Neural cell (in vitro differentiated cells): ENCODE measurements around the gene C1QTNF8. TPM values are rescaled to one million over a fixed set of nuclear protein-coding genes. Genes with fewer than 3 reads are reported as not detected.

ENCODE experiments used
- H2AFZ ChIP-seq: fragments of 200-600, 300-800 bp; sonication (generic), shearing (Covaris generic); 2 replicates; pipeline ENCODE4 v1.6.0; 2014; ENCODE audit warnings: low read depth, mild to moderate bottlenecking, antibody characterized with exemption, low read length, moderate library complexity
- H3F3A ChIP-seq: fragments of 200-600 bp; shearing (Covaris generic); 2 replicates; pipeline ENCODE4 v1.6.1; 2016; ENCODE audit warnings: mild to moderate bottlenecking, moderate library complexity, mixed read lengths, antibody characterized with exemption, low read length; ENCODE audit not compliant: insufficient read depth, poor library complexity, severe bottlenecking
- H3K27ac ChIP-seq: fragments of 200-600, 300-800 bp; sonication (generic), shearing (Covaris generic); 2 replicates; pipeline ENCODE4 v1.5.1; 2014; ENCODE audit warnings: mild to moderate bottlenecking, low read length, moderate library complexity
- H3K27me3 ChIP-seq: fragments of 300-800, 200-600 bp; sonication (generic), shearing (Covaris generic); 2 replicates; pipeline ENCODE4 v1.6.0; 2014; ENCODE audit warnings: mild to moderate bottlenecking, low read depth, low read length, moderate library complexity; ENCODE audit not compliant: insufficient read depth
- H3K36me3 ChIP-seq: fragments of 300-800, 200-600 bp; sonication (generic), shearing (Covaris generic); 2 replicates; pipeline ENCODE4 v1.5.1; 2014; ENCODE audit warnings: mild to moderate bottlenecking, antibody characterized with exemption, low read length, moderate library complexity; ENCODE audit not compliant: insufficient read depth
- H3K4me2 ChIP-seq: fragments of 300-800, 200-600 bp; sonication (generic), shearing (Covaris generic); 2 replicates; pipeline ENCODE4 v1.6.0; 2014; ENCODE audit warnings: mild to moderate bottlenecking, low read length
- H3K4me3 ChIP-seq: fragments of 300-800, 200-600 bp; sonication (generic), shearing (Covaris generic); 2 replicates; pipeline ENCODE4 v1.5.1; 2014; ENCODE audit warnings: mild to moderate bottlenecking, low read length, moderate library complexity
- H3K79me2 ChIP-seq: fragments of 200-600 bp; shearing (Covaris generic); replicated peaks from 2 replicates; pipeline ENCODE4 v1.6.0; 2014; ENCODE audit warnings: mild to moderate bottlenecking, low read length, moderate library complexity; ENCODE audit not compliant: insufficient read depth
- H3K9ac ChIP-seq: fragments of 300-800, 200-600 bp; sonication (generic), shearing (Covaris generic); 2 replicates; pipeline ENCODE4 v1.6.1; 2016; ENCODE audit warnings: mild to moderate bottlenecking, low read length, mixed read lengths
- H3K9me2 ChIP-seq: fragments of 200-600 bp; shearing (Covaris generic); 2 replicates; pipeline ENCODE4 v1.6.1; 2016; ENCODE audit warnings: mild to moderate bottlenecking, low read length, mixed read lengths; ENCODE audit not compliant: insufficient read depth
- H3K9me3 ChIP-seq: fragments of 200-600, 300-800 bp; sonication (generic), shearing (Covaris generic); 2 replicates; pipeline ENCODE4 v1.6.1; 2016; ENCODE audit warnings: mild to moderate bottlenecking, mixed run types, low read length, moderate library complexity, mixed read lengths
- H4K20me1 ChIP-seq: fragments of 200-600 bp; shearing (Covaris generic); 2 replicates; pipeline ENCODE4 v1.6.1; 2016; ENCODE audit warnings: mild to moderate bottlenecking, mixed run types; ENCODE audit not compliant: insufficient read depth
- EP300 ChIP-seq: fragments of 450-650 bp; conservative IDR thresholded peaks from 2 replicates; pipeline ENCODE4 v1.6.1; 2014; ENCODE audit warnings: antibody characterized with exemption, mild to moderate bottlenecking, moderate library complexity; ENCODE audit not compliant: poor library complexity, severe bottlenecking
- EZH2 ChIP-seq: fragments of 200-600, 300-800 bp; shearing (Covaris generic), sonication (generic); IDR thresholded peaks from 2 replicates; pipeline ENCODE4 v1.6.1; 2014; ENCODE audit warnings: antibody characterized with exemption, low read length, borderline replicate concordance, mild to moderate bottlenecking; ENCODE audit not compliant: insufficient read depth, poor library complexity, severe bottlenecking
- MXI1 ChIP-seq: fragments of 450-650 bp; conservative IDR thresholded peaks from 2 replicates; pipeline ENCODE4 v1.6.1; 2014; ENCODE audit warnings: antibody characterized with exemption, mild to moderate bottlenecking; ENCODE audit not compliant: poor library complexity, severe bottlenecking
- POLR2AphosphoS5 ChIP-seq: IDR thresholded peaks from 2 replicates; pipeline ENCODE4 v1.6.1; 2012
- RAD21 ChIP-seq: fragments of 450-650 bp; conservative IDR thresholded peaks from 2 replicates; pipeline ENCODE4 v1.6.1; 2014; ENCODE audit warnings: antibody characterized with exemption, mild to moderate bottlenecking, moderate library complexity
- REST ChIP-seq: IDR thresholded peaks from 2 replicates; pipeline ENCODE4 v1.6.1; 2012; ENCODE audit warnings: borderline replicate concordance
- SMC3 ChIP-seq: fragments of 450-650 bp; conservative IDR thresholded peaks from 2 replicates; pipeline ENCODE4 v1.6.1; 2014; ENCODE audit warnings: antibody characterized with exemption, mild to moderate bottlenecking, moderate library complexity; ENCODE audit not compliant: poor library complexity
- TAF1 ChIP-seq: IDR thresholded peaks from 2 replicates; pipeline ENCODE4 v1.6.1; 2012; ENCODE audit warnings: low read depth
- polyA plus RNA-seq: library from polyadenylated mRNA; depleted of rRNA; stranded (reverse); fragments of >200 nt; gene quantifications from 2 replicates; pipeline ENCODE4 v1.2.3, GENCODE V29; 2014
- TF ChIP-seq, protein P1 (sequence below): fragments of 450-650 bp; IDR thresholded peaks from 2 replicates; pipeline ENCODE4 v1.5.1; 2014; ENCODE audit warnings: antibody characterized with exemption, mild to moderate bottlenecking, moderate library complexity; ENCODE audit not compliant: poor library complexity, severe bottlenecking

The C1QTNF8 gene
- polyA plus RNA-seq, 1 donor from 2014 or later = 0.79 TPM

GRCh38 chr16:1091992-1092552 lies 4.0 kb downstream of the C1QTNF8 start:
- TF ChIP-seq SMC3 (no peak), RAD21 (no peak), POLR2AphosphoS5 (no peak), REST (no peak), TAF1 (no peak), EZH2 (no peak), MXI1 (no peak), EP300 (no peak)
- TF ChIP-seq, protein P1, sequence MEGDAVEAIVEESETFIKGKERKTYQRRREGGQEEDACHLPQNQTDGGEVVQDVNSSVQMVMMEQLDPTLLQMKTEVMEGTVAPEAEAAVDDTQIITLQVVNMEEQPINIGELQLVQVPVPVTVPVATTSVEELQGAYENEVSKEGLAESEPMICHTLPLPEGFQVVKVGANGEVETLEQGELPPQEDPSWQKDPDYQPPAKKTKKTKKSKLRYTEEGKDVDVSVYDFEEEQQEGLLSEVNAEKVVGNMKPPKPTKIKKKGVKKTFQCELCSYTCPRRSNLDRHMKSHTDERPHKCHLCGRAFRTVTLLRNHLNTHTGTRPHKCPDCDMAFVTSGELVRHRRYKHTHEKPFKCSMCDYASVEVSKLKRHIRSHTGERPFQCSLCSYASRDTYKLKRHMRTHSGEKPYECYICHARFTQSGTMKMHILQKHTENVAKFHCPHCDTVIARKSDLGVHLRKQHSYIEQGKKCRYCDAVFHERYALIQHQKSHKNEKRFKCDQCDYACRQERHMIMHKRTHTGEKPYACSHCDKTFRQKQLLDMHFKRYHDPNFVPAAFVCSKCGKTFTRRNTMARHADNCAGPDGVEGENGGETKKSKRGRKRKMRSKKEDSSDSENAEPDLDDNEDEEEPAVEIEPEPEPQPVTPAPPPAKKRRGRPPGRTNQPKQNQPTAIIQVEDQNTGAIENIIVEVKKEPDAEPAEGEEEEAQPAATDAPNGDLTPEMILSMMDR = no peak
- Histone ChIP-seq H3K36me3 (no peaks in the 10 kb centered on the region), H3K9ac (no peak overlapping the region), H3K9me2 (no peaks in the 10 kb centered on the region), H4K20me1 (no peaks in the 10 kb centered on the region), H3K9me3 (no peaks in the 10 kb centered on the region), H3F3A (no peaks in the 10 kb centered on the region), H3K27ac (no peak overlapping the region), H3K4me3 (no peak overlapping the region), H2AFZ (no peak overlapping the region), H3K4me2 (no peak overlapping the region), H3K79me2 (no peaks in the 10 kb centered on the region), H3K27me3 (no peaks in the 10 kb centered on the region)

- H4K20me1 ChIP-seq = no peaks in the 10 kb centered on the region
- H3K4me3 ChIP-seq = no peak overlapping the region
- no peaks in the 10 kb centered on the region for H3K79me2 ChIP-seq
- no peaks in the 10 kb centered on the region for H3K27me3 ChIP-seq
- no peak overlapping the region for H3K27ac ChIP-seq
- H3K36me3 ChIP-seq = no peaks in the 10 kb centered on the region
- H3K9me2 ChIP-seq = no peaks in the 10 kb centered on the region
- H3F3A ChIP-seq = no peaks in the 10 kb centered on the region
- no peaks in the 10 kb centered on the region for H3K9me3 ChIP-seq
- no peak overlapping the region for H2AFZ ChIP-seq
- TF ChIP-seq TAF1 = no peak
- TF ChIP-seq SMC3 = no peak
- TF ChIP-seq EZH2 = no peak
- no peak for TF ChIP-seq REST
- TF ChIP-seq, protein P1 = no peak
- no peak for TF ChIP-seq MXI1
- no peak overlapping the region for H3K9ac ChIP-seq
- H3K4me2 ChIP-seq = no peak overlapping the region
Measured at GRCh38 chr16:1090620-1091587, 5.1 kb downstream of the C1QTNF8 start.
